RKO (cell line): Measurements from ENCODE around the gene AFP.

Source experiments
- DNase-seq: peaks from one replicate; pipeline ENCODE4 v3.0.0-alpha.2; 2016; ENCODE audit warnings: low spot score

The AFP gene

DNA sequence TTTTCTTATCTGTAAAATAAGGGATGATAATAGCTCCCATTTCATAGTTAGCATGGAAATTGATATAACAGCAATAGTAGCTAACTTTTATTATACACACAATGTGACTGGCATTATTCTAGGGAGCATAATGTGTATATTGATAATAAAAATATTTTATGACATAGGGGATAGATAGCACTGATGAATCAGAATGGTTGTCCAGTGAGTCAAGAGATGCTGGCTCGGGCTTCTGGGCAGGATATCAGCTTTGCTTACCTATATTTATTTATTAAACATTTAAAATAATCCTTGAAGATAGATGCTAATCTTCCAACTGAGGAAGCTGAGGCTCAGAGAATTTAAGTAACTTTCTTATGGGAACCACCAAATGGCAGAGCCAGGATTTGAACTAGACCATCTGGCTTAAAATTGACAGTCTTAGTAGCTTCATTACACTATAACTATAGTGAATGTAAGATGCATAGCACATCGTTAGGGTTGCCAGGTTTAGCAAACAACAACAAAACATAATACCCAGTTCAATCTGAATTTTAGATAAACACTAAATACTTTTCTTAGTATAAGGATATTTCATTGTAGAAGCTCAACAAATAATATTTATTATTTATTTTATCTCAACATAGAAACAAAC lies 2.7 kb downstream of the AFP start:
- DNase-seq, result no peak

DNA sequence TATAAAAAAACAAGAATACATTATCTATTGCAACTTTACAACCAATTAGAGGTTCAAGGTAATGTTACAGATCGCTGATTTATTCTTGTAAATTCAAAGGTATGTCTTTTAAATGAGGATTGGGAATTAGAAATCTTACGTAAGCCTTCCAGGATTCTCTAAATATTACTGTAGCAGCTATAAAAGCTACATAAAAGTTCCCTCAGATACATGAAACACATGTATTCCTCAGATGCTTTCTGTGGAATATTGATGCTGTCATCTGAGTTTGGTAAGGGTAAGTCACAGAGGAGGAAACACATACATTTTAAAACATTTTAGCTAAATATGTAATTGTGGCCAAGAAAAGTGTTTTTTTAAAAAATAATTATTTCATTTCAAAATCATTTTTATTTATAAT lies 3.4 kb downstream of the AFP start:
- no peak for DNase-seq

DNA sequence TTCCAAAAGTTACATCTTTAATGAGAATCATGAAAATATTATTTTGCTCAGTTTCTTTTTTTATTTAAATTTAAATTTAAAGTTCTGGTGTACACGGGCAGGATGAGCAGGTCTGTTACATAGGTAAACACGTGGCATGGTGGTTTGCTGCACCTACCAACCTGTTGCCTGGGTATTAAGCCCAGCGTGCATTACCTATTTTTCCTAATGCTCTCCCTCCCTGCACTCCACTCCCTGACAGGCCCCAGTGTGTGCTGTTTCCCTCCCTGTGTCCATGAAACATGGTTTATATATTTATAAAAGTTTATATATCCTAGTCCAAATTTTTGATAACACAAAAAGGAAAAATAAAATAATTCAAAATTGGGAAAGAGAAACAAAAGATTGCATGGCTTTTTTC lies 4.0 kb downstream of the AFP start:
- no peak for DNase-seq

DNA sequence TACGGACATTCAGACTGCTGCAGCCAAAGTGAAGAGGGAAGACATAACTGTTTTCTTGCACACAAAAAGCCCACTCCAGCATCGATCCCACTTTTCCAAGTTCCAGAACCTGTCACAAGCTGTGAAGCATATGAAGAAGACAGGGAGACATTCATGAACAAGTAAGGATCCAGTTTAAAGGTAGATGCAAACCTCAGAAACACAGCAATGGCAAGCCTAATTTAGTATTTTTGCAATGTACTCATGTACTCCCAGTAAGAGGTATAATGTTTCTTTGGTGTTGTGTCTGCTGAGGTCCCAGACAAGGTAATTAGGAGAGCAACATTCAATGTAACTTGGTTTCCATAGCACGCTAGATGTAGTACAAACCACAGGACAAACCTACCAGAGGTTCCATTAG lies 4.6 kb downstream of the AFP start:
- no peak for DNase-seq

DNA sequence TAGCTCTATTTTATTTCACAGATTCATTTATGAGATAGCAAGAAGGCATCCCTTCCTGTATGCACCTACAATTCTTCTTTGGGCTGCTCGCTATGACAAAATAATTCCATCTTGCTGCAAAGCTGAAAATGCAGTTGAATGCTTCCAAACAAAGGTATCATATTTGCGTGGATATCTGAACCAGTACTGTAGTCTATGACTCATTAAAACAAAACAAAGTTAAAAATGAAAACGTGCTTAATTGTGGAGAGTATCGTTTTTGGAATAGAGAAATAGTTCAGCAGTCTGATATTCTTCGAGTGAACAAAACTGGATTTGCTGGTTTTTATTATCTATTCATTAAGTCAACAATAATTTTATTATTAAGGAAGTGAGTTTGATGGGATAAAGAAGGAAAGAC lies 6.3 kb downstream of the AFP start:
- no peak for DNase-seq

DNA sequence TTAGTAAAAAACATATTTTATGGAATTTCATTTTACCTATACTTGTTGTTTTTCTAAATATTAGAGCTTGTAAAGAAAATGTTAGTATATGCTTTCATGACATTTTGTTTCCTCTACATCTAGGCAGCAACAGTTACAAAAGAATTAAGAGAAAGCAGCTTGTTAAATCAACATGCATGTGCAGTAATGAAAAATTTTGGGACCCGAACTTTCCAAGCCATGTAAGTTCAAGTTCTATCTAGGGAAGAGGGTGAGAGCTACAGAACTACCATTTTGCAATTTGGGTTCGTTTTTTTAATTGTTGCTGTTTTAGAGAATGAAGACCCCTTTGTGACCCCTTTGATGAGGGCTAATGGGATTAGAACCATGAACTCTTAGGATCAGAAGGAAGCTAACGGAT lies 7.2 kb downstream of the AFP start:
- no peak for DNase-seq

DNA sequence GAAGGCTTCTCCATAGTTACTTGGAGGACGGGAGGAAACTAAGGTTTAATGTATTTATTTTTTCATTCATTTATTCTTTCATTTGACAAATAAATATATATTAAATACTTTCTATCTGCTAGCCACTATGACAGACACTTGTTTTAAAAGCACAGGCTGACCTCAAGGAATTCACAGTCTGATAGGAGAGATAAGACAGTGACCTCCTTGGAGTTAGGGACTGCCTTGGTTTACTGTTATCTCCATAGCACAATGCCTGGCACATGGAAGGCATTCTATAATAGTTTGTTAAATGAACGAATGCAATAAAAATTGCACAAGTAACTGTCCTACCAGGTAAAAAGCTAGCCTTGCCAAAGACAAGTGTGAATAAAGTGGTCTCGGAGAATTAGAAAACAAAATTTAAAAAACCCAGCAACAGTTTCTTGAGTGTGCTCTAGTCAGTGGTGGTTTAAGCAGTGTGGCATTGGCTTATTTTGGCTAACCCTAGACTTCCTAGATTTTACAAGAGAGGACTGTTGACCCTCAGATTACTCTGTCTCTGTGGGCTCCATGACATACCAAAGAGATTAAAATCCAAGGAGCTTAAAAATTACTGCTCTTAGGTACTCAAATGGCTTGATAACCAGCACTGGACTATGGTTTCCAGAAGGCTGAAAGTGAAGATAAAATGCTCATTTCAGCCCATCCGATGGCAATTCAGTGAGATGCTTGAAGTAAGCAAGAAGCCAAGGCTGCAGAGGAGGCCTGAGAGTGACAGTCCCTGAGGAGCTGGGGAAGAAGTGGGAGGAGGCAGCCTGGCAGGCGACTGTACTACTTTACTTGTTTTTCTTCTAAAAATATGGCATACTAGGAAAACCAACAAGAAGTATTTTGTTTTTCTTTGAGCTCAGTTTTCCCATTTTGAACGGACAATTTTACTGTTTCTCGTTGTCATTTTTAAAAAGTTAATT lies 9.6 kb downstream of the AFP start:
- no peak for DNase-seq

DNA sequence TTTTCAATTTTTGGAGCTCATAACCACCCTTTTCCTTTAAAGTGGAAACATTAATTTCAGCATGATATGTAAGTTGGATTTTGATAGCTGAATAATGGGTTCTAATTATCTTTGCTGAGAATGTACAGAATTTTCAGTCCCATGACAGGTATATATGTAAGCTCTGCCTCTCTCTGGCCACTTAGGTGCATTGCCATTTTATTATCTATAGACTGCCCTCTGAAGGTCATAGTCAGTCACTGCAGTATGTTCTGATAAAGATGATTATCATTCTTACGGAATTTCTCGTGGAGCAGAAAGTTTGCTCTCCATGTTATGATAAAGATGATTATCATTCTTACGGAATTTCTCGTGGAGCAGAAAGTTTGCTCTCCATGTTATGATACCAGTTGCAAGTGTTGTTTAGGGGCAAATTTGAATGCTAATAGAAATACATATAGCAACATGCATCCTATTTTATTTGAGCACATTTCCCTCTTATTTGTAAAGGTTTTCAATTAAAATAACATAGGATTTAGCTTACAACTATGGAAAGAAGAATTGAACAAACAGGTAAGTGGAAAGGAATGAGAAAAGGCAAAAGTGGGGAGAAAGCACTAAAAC lies 10.4 kb downstream of the AFP start:
- DNase-seq, result peak; percentile 87

DNA sequence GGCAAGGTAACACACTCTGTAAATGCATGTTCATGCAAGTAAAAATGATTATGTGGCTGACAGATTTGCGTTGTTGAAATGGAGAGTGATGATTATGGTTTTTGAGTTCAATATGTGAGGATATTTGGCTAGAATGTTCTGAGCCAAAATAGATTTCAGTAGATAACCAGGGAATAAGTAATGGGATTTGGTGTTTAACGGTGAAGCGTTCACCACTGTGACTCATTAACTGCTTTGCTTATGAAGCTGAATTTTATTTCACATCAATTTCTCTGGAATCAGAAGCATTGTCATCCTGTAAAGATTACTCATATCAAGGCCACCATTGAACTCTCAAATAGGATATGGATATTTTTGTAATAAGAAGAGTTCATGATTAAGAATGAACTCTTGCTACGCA lies 11.7 kb downstream of the AFP start:
- DNase-seq, result no peak

DNA sequence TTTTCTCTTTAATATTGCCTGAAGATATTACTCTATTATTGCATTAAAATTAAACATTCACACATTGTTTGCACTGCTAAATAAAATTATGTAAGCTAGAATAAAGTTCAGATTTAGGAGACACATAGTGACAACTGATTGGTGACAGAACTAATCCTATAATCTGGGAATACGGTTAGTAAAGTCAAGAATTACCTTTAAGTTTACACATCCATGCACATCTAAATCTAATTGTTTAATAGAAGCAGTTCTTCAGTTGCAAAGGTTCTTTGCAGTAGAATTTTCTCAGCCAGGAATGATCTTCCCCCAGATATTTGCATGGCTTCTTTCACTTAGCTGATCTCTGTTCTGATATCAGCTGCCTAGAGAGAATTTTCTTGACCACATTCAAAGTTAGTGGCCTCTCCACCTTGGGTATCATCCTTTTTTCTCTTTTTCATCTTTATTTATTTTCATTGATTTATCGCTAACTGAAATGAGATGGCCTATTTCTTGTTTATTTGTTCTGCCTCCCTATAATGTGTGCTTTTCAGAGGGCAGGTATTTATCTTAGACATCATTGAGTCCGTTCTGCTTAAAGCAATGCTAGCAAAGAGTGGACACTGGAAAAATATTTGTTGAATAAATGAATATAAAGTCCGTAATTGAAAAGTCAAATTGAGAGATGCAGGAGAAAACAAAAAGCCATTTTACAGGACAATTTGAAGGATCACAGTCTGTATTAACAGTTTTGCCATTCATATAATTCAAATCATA lies 12.6 kb downstream of the AFP start:
- no peak for DNase-seq

DNA sequence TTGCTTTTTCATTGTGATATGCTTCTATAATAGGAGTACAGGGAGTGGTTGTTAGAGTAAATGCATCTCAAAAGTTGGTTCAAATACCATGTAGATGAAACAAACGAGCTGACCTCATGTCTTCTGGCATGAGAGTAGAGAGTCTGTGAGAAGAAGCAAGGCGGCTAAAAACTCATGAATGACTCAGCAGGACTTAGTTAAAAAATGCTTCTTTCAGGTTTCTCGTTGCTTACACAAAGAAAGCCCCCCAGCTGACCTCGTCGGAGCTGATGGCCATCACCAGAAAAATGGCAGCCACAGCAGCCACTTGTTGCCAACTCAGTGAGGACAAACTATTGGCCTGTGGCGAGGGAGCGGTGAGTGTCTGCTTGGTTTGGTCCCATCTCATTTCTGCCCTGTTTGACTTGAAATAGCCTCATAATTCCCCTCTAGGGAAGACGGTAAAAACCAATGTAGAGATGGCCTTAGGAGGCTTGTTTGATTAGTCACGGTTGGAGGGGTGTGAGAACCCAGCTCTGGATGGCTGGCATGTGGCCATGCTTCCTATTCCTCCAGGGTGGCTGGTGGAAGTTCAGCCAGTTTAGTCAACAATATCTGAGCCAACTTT lies 14.5 kb downstream of the AFP start:
- DNase-seq, result peak; percentile 37

DNA sequence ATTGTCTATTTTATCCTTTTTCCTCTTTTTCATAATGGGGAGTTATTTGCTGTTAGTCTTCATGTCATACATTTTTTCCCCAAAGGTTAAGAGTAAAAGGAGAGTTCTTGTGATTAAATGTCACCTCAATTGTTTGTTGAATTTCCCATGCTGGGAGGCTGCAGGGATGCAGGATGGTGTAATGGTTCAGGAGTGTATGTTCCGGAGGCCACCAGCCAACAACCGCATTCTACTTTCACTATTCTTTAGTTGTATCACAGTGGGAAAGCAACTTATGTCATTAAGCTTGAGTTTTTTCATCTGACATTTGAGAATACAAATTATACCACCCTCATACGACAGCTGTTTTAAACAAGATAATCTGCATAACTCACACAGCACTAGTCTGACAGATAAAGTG lies 15.4 kb downstream of the AFP start:
- DNase-seq, result no peak

DNA sequence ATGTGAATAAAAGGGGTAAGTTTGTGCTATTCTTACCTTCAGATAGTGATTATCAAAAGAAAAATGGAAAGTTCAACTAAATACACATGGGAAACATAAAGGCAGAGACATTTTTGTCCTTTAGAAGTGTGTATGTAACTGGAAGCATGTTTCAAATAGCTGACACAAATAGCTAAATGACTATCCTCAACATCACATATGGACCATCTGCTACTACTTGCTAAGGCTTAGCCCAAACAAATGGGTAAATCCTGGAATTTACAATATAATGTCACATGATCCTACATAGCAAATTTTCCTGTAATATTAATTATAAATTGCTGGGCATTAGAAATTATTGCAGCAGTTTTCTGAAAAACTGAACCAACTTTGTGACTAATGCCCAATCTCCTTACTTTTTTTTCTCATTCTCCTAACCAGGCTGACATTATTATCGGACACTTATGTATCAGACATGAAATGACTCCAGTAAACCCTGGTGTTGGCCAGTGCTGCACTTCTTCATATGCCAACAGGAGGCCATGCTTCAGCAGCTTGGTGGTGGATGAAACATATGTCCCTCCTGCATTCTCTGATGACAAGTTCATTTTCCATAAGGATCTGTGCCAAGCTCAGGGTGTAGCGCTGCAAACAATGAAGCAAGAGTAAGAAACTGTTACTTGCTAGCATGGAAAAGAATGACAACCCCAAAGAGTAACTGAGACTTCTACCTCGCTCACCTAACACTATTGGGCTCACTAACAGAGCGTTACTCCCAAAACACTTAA lies 16.1 kb downstream of the AFP start:
- no peak for DNase-seq

DNA sequence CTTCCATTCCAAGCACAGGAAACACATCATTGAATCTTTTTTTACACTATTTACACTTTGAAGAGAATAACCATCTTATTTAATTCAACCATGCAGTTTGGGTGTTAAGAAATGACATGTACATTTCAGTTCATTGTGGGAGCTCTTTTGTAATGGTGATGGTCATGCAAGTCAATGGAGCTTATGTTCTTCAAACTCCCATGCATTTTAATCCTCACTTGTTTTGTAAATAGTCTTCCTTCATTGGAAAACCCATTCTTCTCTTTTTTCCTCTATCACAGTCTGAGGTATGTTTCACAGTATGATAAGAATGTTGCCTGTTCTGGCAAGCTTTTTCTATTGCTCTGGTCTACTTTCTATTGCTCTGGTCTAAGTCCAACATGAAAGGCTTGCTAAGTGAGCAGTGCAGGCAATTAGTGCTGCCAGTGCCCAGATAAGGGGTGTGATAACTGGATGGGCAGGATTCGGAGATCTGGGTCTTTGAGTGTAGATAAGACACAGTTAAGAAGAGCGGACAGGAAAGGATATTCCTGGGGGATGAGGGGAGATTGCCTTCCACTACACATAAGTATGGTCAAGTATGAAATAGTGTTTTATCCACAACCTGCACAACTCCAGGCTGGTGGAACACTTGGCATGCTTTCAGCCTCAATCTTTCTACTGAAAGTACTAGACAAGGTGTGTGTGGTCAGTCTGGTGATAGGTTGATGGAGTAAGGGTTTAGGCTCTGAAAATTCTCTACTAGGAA lies 17.1 kb downstream of the AFP start:
- DNase-seq, result no peak

DNA sequence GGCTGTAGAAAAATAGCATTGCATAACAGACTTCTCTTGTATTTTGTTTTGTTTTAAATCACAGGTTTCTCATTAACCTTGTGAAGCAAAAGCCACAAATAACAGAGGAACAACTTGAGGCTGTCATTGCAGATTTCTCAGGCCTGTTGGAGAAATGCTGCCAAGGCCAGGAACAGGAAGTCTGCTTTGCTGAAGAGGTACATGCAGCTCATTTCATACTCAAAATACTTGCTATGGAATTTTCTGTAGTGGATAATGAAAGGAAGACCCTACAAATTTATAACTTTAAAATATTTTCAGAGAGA lies 17.6 kb downstream of the AFP start:
- DNase-seq, result no peak

DNA sequence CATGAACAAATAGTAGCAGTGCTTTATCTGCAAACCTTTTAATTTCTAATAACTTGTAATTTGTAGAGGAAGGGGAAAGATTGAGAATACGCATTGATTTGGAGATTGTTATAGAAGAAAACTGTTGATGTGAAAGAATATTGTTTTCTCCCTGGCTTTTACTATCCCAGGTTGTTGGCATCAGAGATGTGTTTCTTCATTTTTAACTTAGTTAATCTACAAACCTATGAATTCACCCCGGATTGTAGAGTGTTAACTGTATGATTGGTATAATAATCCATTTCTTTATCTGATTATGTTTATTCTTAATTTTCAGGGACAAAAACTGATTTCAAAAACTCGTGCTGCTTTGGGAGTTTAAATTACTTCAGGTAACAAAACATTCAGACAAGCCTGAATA lies 18.9 kb downstream of the AFP start:
- no peak for DNase-seq

DNA sequence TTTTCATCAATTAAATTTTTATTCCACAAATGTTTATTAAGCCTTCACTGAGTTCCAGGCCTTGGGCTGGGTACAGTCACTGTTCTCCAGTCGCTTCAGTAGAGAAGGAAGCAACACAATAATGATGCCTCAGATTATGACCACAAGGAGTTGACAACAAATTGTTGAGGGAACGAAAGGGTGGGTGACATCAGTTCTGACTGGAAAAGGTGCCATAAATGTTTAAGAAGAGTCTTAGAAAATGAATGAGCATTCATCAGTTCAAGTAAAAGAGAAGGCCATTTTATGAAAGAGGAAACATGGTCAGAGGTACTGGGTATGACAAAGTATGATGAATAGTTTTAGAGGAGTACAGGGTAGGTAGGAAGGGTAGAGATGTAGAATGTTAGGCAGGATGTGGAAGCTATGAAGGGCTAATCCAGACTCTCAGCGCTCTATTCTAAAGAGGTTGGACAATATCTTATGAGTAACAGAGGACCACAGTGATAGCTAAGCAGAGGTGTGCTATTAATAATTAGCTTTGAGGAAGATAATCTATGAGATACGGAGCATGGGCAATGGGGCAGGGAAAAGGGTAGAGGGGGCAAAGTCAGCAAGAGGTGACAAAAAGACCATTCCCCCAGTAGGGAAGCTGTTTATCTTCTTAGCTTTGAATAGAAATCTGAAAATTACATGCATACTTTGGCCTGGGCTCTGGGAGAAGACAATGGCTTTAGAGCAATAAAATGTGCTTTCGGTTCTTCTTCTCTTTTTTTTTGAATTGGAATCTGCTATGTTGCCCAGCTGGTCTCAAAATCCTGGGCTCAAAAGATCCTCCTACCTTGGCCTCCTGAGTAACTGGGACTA lies 20.4 kb downstream of the AFP start:
- no peak for DNase-seq

DNA sequence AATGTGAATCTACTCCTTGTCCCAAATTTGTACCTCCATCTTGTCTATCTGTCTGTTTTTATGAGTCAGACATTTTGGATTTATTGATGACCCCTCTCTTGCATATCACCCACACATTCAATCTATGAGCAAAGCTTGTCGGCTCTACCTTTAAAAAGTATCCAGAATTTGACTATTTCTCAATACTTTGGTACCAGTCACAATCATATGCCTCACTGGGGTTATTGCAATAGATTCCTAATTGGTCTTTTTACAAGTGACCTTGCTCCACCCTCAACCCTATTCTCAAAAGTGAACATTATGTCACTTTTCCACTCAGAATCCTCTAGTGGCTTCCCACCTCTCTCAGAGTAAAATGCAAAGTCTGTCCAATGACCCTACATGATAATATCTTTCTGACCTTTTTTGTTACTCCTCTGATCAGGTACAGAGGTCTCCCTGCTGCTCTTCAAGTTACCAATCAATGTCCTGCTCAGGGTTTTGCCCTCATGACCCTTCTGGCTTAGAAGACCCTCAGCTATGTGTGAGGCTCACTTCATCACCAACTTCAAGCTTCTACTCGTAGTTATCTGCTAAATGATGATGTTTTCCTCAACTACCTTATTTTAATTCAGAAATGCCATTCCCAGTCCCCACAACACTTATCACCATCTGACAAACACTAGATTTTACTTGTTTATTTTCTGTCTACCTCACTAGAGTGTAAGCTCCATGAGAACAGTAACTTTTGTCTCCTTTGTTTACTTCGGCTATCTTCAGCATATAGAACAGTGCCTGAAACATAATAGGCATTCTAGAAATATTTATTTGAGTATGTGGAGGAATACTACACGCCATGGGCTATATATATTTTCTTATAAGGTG lies 22.4 kb downstream of the AFP start:
- no peak for DNase-seq

DNA sequence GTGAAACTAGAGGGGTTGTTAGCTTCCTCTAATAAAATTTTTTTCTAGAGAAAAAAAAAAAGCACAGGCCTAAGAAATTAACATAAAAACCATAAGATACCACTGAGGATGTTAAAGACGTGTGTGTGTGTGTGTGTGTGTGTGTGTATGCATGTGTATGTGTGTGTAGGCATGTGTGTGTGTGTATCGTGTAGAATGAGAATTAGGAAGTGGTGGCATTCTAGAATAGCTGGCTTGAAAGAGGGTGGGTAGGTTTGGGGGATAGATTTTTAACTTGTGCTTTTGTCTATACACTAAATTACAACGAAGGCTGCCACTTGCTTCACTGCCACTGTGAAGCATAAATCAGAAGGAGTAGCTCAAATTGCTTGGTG lies 23.0 kb downstream of the AFP start:
- DNase-seq, result no peak
